T-helper 1 cell treated with Interleukin-12 subunit alpha and Interleukin-12 subunit beta and Interleukin-4 antibody, amounts not matched to agents 30 μg/mL and 1 μg/mL, for 36 hours (primary cell): ENCODE measurements around the gene QTRT2.

Experiments used
- H3K27ac Mint-ChIP-seq: one replicate; pipeline ENCODE4 v1.8.0; 2021; ENCODE audit warnings: mild to moderate bottlenecking, mixed read lengths
- H3K27me3 Mint-ChIP-seq: one replicate; pipeline ENCODE4 v1.8.0; 2021; ENCODE audit warnings: low read depth, mixed read lengths
- H3K36me3 Mint-ChIP-seq: one replicate; pipeline ENCODE4 v1.8.0; 2021; ENCODE audit warnings: low read depth, mixed read lengths
- H3K4me1 Mint-ChIP-seq: one replicate; pipeline ENCODE4 v1.8.0; 2021; ENCODE audit warnings: low read depth, mixed read lengths
- H3K4me3 Mint-ChIP-seq: one replicate; pipeline ENCODE4 v1.8.0; 2021; ENCODE audit warnings: mild to moderate bottlenecking, moderate library complexity, mixed read lengths
- H3K9me3 Mint-ChIP-seq: one replicate; pipeline ENCODE4 v1.8.0; 2021; ENCODE audit warnings: mixed read lengths

Gene QTRT2

DNA sequence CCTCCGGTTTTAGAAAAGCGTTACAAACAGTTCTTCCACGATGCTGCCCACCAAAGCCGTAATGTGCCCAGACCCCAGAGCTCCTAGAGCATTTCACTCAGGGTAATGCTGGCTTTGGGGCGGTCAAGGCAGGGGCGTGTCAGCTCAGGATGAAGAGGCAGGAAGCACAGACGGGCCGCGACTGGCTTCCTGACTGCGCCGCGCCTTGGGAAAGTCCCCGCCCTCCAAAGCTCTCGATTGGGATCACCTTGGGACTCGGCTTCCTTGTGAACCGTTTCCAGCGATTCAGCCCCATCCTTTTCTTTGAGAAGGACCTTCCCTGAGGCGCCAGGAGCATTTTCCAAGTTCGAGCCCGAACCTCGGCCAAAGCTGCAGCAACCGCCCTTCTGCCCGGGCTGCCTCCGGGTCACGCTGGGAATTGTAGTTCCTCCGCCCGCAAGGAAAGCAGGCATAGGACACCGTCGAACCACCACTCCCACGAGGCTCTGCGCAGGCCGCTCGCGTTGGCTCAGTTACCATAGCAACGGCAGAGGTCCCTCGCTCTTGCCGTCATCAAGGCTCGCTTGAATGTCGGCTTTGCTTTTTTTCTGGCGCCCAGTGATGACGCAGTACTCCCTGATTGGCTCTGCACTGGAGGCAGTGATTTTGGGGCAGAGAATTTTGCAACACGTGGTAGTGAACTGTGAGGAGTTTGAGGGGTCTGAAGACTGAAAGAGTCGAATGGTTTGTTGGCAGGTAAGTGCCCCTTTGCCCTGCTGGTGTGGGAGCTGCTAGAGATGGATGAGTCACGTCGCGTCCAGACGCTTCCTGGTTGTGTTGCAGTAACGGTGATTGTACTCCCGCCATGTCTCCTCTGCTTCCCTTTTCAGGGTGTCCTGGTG lies at the start of gene QTRT2, which contains the start of gene CCDC191:
TSS of gene QTRT2 (plus strand) at position 608 of the 881 bp plus-strand sequence. CDS start 8,521 bp downstream, outside the sequence.
TSS of gene CCDC191 (minus strand) at position 397 of the 881 bp plus-strand sequence. CDS start at position 337, 60 bp downstream.
- peak within 1 kb of the TSS; percentile 97 for H3K4me3 Mint-ChIP-seq
- peaks cover 26% of the 10 kb centered on the region for H3K4me1 Mint-ChIP-seq
- peak within 1 kb of the TSS; percentile 96 for H3K27ac Mint-ChIP-seq
- H3K27me3 Mint-ChIP-seq: no peaks in the 10 kb centered on the region
- H3K36me3 Mint-ChIP-seq: peaks cover 3% of the 10 kb centered on the region
- H3K9me3 Mint-ChIP-seq: no peaks in the 10 kb centered on the region

DNA sequence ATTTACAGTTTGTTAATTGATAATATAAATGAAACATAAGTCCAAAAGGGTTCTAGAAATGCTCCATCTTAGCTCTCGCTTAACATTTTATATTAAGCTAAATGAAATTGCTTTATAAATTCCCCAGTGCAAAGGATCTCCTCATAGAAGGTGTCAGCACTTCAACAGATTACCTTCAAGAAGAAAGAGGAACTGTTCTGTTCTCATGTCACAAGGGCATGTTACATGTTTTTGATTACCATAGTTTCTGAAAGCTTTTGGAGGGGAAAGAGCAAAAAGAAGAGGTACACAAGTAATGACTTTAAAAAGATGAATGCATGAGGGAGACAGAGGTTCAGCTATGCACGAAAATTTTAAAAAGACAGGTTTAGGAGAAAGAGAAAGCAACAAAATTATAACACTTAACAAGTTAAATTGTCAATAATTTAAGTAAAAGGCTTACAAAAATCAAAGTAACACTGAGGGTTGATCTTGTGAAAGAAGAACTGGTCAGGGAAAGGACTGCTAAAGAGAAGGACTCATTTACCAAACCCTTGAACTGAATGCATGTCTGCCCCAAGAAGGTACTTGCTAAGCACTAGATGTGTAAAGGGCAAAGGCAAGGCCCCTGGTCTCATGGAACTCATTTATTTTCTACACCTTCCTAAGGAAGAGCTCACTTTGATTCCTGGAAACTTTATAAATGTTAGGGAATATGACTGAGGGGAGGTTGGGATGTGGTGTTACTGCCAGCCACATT lies 45.3 kb upstream of the QTRT2 start:
- H3K27me3 Mint-ChIP-seq: no peaks in the 10 kb centered on the region
- no peak overlapping the region for H3K27ac Mint-ChIP-seq
- H3K4me3 Mint-ChIP-seq: no peak overlapping the region

DNA sequence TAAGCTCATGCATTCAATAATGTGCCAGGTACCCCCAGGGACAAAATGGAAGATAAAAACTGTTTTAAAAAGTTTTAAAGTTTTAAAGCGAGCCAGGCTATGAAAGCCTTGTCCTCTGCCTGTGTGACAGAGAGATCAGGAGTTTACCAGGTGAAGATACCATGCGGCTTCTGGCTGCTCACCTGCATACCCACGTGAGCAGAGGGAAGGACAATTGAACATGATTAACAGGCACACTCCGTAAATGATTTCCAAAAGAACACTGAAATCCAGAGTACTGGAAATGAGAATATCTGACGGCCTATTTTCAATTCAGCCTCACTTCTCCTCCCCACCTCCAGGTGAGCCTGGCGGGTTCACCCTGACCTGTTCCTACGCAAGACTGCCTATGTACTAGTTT lies 42.3 kb upstream of the QTRT2 start:
- Mint-ChIP-seq H3K27ac (no peak overlapping the region), H3K27me3 (no peaks in the 10 kb centered on the region), H3K4me3 (no peak overlapping the region), H3K4me1 (no peaks in the 10 kb centered on the region), H3K9me3 (no peaks in the 10 kb centered on the region), H3K36me3 (peaks cover 1% of the 10 kb centered on the region)

More for the DNA sequence above, 45.3 kb upstream of the QTRT2 start:
- Mint-ChIP-seq H3K4me1 (no peaks in the 10 kb centered on the region), H3K36me3 (peaks cover 1% of the 10 kb centered on the region), H3K9me3 (no peaks in the 10 kb centered on the region)

- H3K27me3 Mint-ChIP-seq: no peaks in the 10 kb centered on the region
- peaks cover 4% of the 10 kb centered on the region for H3K4me1 Mint-ChIP-seq
- no peak overlapping the region for H3K4me3 Mint-ChIP-seq
Measured at GRCh38 chr3:114019486-114019885, 37.1 kb upstream of the QTRT2 start.

GRCh38 chr3:114020907-114021306 lies 35.6 kb upstream of the QTRT2 start:
- no peaks in the 10 kb centered on the region for H3K36me3 Mint-ChIP-seq
- H3K27ac Mint-ChIP-seq: no peak overlapping the region
- no peaks in the 10 kb centered on the region for H3K27me3 Mint-ChIP-seq
- H3K4me3 Mint-ChIP-seq: no peak overlapping the region
- H3K4me1 Mint-ChIP-seq: peaks cover 4% of the 10 kb centered on the region
- no peaks in the 10 kb centered on the region for H3K9me3 Mint-ChIP-seq

More at GRCh38 chr3:114019486-114019885, 37.1 kb upstream of the QTRT2 start:
- Mint-ChIP-seq H3K27ac (no peak overlapping the region), H3K9me3 (no peaks in the 10 kb centered on the region), H3K36me3 (no peaks in the 10 kb centered on the region)

GRCh38 chr3:114022145-114022802 lies 34.3 kb upstream of the QTRT2 start:
- Mint-ChIP-seq H3K9me3 (no peaks in the 10 kb centered on the region), H3K36me3 (no peaks in the 10 kb centered on the region), H3K27me3 (no peaks in the 10 kb centered on the region), H3K4me3 (no peak overlapping the region), H3K4me1 (peaks cover 4% of the 10 kb centered on the region), H3K27ac (no peak overlapping the region)

GRCh38 chr3:114025451-114025850 lies 31.1 kb upstream of the QTRT2 start:
- H3K27ac Mint-ChIP-seq: no peak overlapping the region
- H3K27me3 Mint-ChIP-seq: no peaks in the 10 kb centered on the region
- H3K36me3 Mint-ChIP-seq: no peaks in the 10 kb centered on the region
- peaks cover 4% of the 10 kb centered on the region for H3K4me1 Mint-ChIP-seq
- H3K4me3 Mint-ChIP-seq: no peak overlapping the region
- H3K9me3 Mint-ChIP-seq: no peaks in the 10 kb centered on the region

- no peaks in the 10 kb centered on the region for H3K27me3 Mint-ChIP-seq
- no peak overlapping the region for H3K4me3 Mint-ChIP-seq
- H3K27ac Mint-ChIP-seq: no peak overlapping the region
- no peaks in the 10 kb centered on the region for H3K9me3 Mint-ChIP-seq
- peaks cover 4% of the 10 kb centered on the region for H3K4me1 Mint-ChIP-seq
- no peaks in the 10 kb centered on the region for H3K36me3 Mint-ChIP-seq
Measured at GRCh38 chr3:114026331-114026730, 30.2 kb upstream of the QTRT2 start.

GRCh38 chr3:114033721-114034120 lies 22.8 kb upstream of the QTRT2 start:
- H3K27ac Mint-ChIP-seq: no peak overlapping the region
- H3K9me3 Mint-ChIP-seq: no peaks in the 10 kb centered on the region
- H3K4me1 Mint-ChIP-seq: no peaks in the 10 kb centered on the region
- no peak overlapping the region for H3K4me3 Mint-ChIP-seq
- H3K27me3 Mint-ChIP-seq: no peaks in the 10 kb centered on the region
- peaks cover 1% of the 10 kb centered on the region for H3K36me3 Mint-ChIP-seq

DNA sequence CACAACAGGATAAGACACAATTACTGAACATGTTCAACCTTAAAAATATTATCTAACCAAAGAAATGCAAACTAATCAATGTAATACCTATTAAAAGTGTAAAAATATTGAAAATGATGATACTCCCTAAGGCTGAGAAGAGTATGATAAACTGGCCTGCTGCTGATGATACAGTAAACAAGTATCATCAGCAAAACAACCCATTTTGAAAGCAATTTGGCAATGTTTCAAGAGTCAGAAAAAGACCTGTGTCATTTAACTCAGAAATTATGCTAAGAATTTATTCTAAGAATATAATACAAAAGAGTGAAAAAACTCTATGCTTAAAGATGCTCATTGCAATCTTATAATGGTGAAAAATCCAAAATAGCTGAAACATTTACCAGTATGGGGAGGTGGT lies 22.3 kb upstream of the QTRT2 start:
- Mint-ChIP-seq H3K4me1 (no peaks in the 10 kb centered on the region), H3K9me3 (no peaks in the 10 kb centered on the region), H3K27me3 (no peaks in the 10 kb centered on the region), H3K27ac (no peak overlapping the region), H3K36me3 (peaks cover 1% of the 10 kb centered on the region), H3K4me3 (no peak overlapping the region)

- Mint-ChIP-seq H3K27me3 (no peaks in the 10 kb centered on the region), H3K4me3 (no peak overlapping the region), H3K9me3 (no peaks in the 10 kb centered on the region), H3K4me1 (no peaks in the 10 kb centered on the region), H3K27ac (no peak overlapping the region), H3K36me3 (peaks cover 1% of the 10 kb centered on the region)
Measured at GRCh38 chr3:114034787-114035545, 21.6 kb upstream of the QTRT2 start.

DNA sequence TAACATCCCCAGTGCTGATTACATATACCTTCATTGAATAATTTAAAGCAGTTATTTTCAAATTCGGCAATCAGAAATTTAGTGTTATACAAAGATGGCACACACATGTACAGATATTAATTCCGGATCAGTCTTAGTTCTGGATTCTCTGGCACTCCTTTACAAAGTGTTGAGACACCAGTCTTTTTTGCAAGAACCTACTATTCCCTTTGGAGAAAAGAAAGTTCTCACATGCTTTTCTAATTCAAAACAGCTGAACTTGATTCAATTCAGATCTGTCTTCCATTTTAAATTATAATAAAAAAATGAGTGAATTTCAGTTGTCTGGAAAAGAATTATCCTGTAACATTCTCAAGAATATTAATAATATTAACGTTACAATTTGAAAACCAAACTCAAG lies 20.6 kb upstream of the QTRT2 start:
- H3K27ac Mint-ChIP-seq: no peak overlapping the region
- no peaks in the 10 kb centered on the region for H3K4me1 Mint-ChIP-seq
- H3K4me3 Mint-ChIP-seq: no peak overlapping the region
- H3K27me3 Mint-ChIP-seq: no peaks in the 10 kb centered on the region
- no peaks in the 10 kb centered on the region for H3K9me3 Mint-ChIP-seq
- peaks cover 1% of the 10 kb centered on the region for H3K36me3 Mint-ChIP-seq

- H3K4me1 Mint-ChIP-seq: no peaks in the 10 kb centered on the region
- H3K27me3 Mint-ChIP-seq: peaks cover 5% of the 10 kb centered on the region
- H3K36me3 Mint-ChIP-seq: no peaks in the 10 kb centered on the region
- no peak overlapping the region for H3K27ac Mint-ChIP-seq
- no peaks in the 10 kb centered on the region for H3K9me3 Mint-ChIP-seq
- H3K4me3 Mint-ChIP-seq: no peak overlapping the region
Measured at GRCh38 chr3:114043205-114043604, 13.3 kb upstream of the QTRT2 start.

DNA sequence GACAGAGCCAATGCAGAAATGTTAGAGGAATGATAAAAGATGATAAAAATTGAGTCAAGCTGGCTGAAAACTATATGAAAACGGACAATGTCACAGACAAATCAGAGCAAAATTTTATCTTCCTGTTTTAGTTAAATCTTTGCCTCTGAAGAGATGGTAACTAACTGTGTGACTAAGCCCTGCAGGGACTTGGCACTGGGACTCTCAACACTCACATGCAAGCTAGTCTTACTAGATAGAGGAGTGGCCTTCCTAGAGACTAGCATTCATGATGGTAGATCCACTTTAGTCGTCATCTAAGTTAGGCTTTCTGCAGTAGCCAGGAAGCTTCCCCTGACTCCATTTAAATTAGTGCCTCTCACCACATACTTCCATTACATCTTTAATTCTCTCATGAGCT lies 4.3 kb upstream of the QTRT2 start:
- Mint-ChIP-seq H3K27me3 (peaks cover 3% of the 10 kb centered on the region), H3K4me3 (no peak overlapping the region), H3K27ac (no peak overlapping the region), H3K9me3 (no peaks in the 10 kb centered on the region), H3K36me3 (peaks cover 3% of the 10 kb centered on the region), H3K4me1 (peaks cover 13% of the 10 kb centered on the region)
